ENCODE measurements around the gene MAGI1.

The MAGI1 gene

GRCh38 chr3:65833761-65834505, 204.8 kb downstream of the MAGI1 start:
- DNase-seq (ENCODE audit: low spot score), result no peak

- DNase-seq (ENCODE audit: low spot score), result peak; percentile 1
Observed at GRCh38 chr3:65831733-65832425, 206.8 kb downstream of the MAGI1 start.

GRCh38 chr3:65830948-65831732, 207.6 kb downstream of the MAGI1 start:
- no peak for DNase-seq (ENCODE audit: low spot score)

- DNase-seq (ENCODE audit: low spot score), result no peak
Observed at GRCh38 chr3:65829228-65829627, 209.5 kb downstream of the MAGI1 start.

GRCh38 chr3:65828706-65829105, 210.0 kb downstream of the MAGI1 start:
- no peak for DNase-seq (ENCODE audit: low spot score)

- DNase-seq (ENCODE audit: low spot score), result no peak
Observed at GRCh38 chr3:65827076-65827475, 211.6 kb downstream of the MAGI1 start.

- no peak for DNase-seq (ENCODE audit: low spot score)
Observed at GRCh38 chr3:65824166-65824565, 214.6 kb downstream of the MAGI1 start.

- DNase-seq (ENCODE audit: low spot score), result no peak
Observed at GRCh38 chr3:65820600-65820999, 218.1 kb downstream of the MAGI1 start.

- DNase-seq (ENCODE audit: low spot score), result no peak
Observed at GRCh38 chr3:65819896-65820295, 218.8 kb downstream of the MAGI1 start.

GRCh38 chr3:65817553-65818126, 221.1 kb downstream of the MAGI1 start:
- DNase-seq (ENCODE audit: low spot score), result no peak

GRCh38 chr3:65816208-65816607, 222.5 kb downstream of the MAGI1 start:
- no peak for DNase-seq (ENCODE audit: low spot score)

- DNase-seq (ENCODE audit: low spot score), result no peak
Observed at GRCh38 chr3:65814845-65815578, 223.7 kb downstream of the MAGI1 start.

- DNase-seq (ENCODE audit: low spot score), result no peak
Observed at GRCh38 chr3:65811892-65812291, 226.8 kb downstream of the MAGI1 start.

- no peak for DNase-seq (ENCODE audit: low spot score)
Observed at GRCh38 chr3:65811086-65811761, 227.5 kb downstream of the MAGI1 start.

- DNase-seq (ENCODE audit: low spot score), result no peak
Observed at GRCh38 chr3:65810302-65810701, 228.4 kb downstream of the MAGI1 start.

- DNase-seq (ENCODE audit: low spot score), result no peak
Observed at GRCh38 chr3:65809641-65810150, 229.0 kb downstream of the MAGI1 start.

GRCh38 chr3:65808824-65809223, 229.9 kb downstream of the MAGI1 start:
- DNase-seq (ENCODE audit: low spot score), result no peak

GRCh38 chr3:65808407-65808806, 230.3 kb downstream of the MAGI1 start:
- DNase-seq (ENCODE audit: low spot score), result no peak

GRCh38 chr3:65807225-65807624, 231.5 kb downstream of the MAGI1 start:
- no peak for DNase-seq (ENCODE audit: low spot score)

GRCh38 chr3:65806600-65806999, 232.1 kb downstream of the MAGI1 start:
- DNase-seq (ENCODE audit: low spot score), result no peak

GRCh38 chr3:65796676-65797075, 242.0 kb downstream of the MAGI1 start:
- no peak for DNase-seq (ENCODE audit: low spot score)

Data from LoVo (cell line).